K562 (cell line): ENCODE results near the gene YBX2. TPM values are rescaled to one million over a fixed set of nuclear protein-coding genes. Genes with fewer than 3 reads are reported as not detected.
A peak's percentile ranks its signal among the peaks of the same experiment; 100 is the strongest.

Source experiments
- ARID2 ChIP-seq: fragments of 450-650 bp; IDR thresholded peaks from 2 replicates; pipeline ENCODE4 v1.6.1; 2017; ENCODE audit warnings: antibody characterized with exemption, mild to moderate bottlenecking
- ATF2 ChIP-seq: sonication (generic); formaldehyde crosslinking; IDR thresholded peaks from 2 replicates; pipeline ENCODE4 v1.8.1; 2022; ENCODE audit warnings: missing genetic modification reagents
- CBFB ChIP-seq: sonication (generic); formaldehyde crosslinking; IDR thresholded peaks from 2 replicates; pipeline ENCODE4 v1.4.0; 2020; ENCODE audit warnings: mild to moderate bottlenecking, missing genetic modification reagents
- CEBPG ChIP-seq, 3 experiments: fragments of 200-800 bp in 1 of 3; sonication (Bioruptor generic) in 1 of 3; sonication (generic) in 1 of 3; formaldehyde crosslinking in 1 of 3; IDR thresholded peaks in 2 of 3; conservative IDR thresholded peaks in 1 of 3; 2 replicates each; pipeline versions ENCODE4 v1.6.1 to v1.8.0; 2016 to 2022; ENCODE audit warnings: missing compliant biosample characterization in 2 of 3, missing genetic modification characterization in 2 of 3, mild to moderate bottlenecking in 1 of 3, missing genetic modification reagents in 1 of 3
- CREM ChIP-seq: IDR thresholded peaks from 2 replicates; pipeline ENCODE4 v1.6.1; 2014; ENCODE audit warnings: antibody characterized with exemption, low read depth
- CXXC5 ChIP-seq: fragments of 250-450 bp; sonication (Bioruptor Pico); IDR thresholded peaks from 2 replicates; pipeline ENCODE4 v1.8.0; 2022; ENCODE audit warnings: inconsistent platforms, mild to moderate bottlenecking, moderate library complexity
- E2F5 ChIP-seq: sonication (generic); formaldehyde crosslinking; IDR thresholded peaks from 2 replicates; pipeline ENCODE4 v1.8.0; 2022; ENCODE audit warnings: mild to moderate bottlenecking, missing genetic modification reagents
- HMGXB4 ChIP-seq: sonication (generic); formaldehyde crosslinking; IDR thresholded peaks from 2 replicates; pipeline ENCODE4 v1.8.1; 2023; ENCODE audit warnings: mild to moderate bottlenecking, missing genetic modification reagents
- KHSRP ChIP-seq: fragments of 450-650 bp; IDR thresholded peaks from 2 replicates; pipeline ENCODE4 v1.6.1; 2017
- KLF16 ChIP-seq: IDR thresholded peaks from 2 replicates; pipeline ENCODE4 v1.6.1; 2016; ENCODE audit warnings: antibody characterized with exemption
- L3MBTL2 ChIP-seq: fragments of 450-650 bp; IDR thresholded peaks from 2 replicates; pipeline ENCODE4 v1.6.1; 2016; ENCODE audit warnings: mild to moderate bottlenecking, moderate library complexity
- LARP7 ChIP-seq: fragments of 450-650 bp; IDR thresholded peaks from 2 replicates; pipeline ENCODE4 v1.6.1; 2016
- MEF2D ChIP-seq: conservative IDR thresholded peaks from 2 replicates; pipeline ENCODE4 v1.6.1; 2016; ENCODE audit warnings: low read depth, missing genetic modification characterization, missing compliant biosample characterization
- NR2C2 ChIP-seq, 2 experiments: fragments of 200-800 bp in 1 of 2; sonication (Bioruptor generic) in 1 of 2; sonication (generic) in 1 of 2; formaldehyde crosslinking in 1 of 2; IDR thresholded peaks; 2 replicates each; pipeline versions ENCODE4 v1.6.1 to v1.8.0; 2016 to 2022; ENCODE audit warnings: mild to moderate bottlenecking in 1 of 2, missing compliant biosample characterization in 1 of 2, missing genetic modification characterization in 1 of 2, missing genetic modification reagents in 1 of 2
- NR3C1 ChIP-seq: sonication (generic); formaldehyde crosslinking; IDR thresholded peaks from 2 replicates; pipeline ENCODE4 v1.8.1; 2022; ENCODE audit warnings: missing genetic modification reagents
- RCOR1 ChIP-seq, 2 experiments: IDR thresholded peaks; 2 replicates each; pipeline ENCODE4 v1.6.1; 2012; ENCODE audit warnings: low read depth in 2 of 2, low read length in 2 of 2, borderline replicate concordance in 1 of 2, improper control_type of control experiment in 1 of 2
- SMAD4 ChIP-seq: fragments of 250-450 bp; sonication (Bioruptor Pico); conservative IDR thresholded peaks from 2 replicates; pipeline ENCODE4 v1.8.0; 2021; ENCODE audit warnings: inconsistent platforms, mild to moderate bottlenecking, moderate library complexity
- TFAM ChIP-seq: fragments of 250-450 bp; sonication (Bioruptor Pico); conservative IDR thresholded peaks from 2 replicates; pipeline ENCODE4 v1.5.0; 2021; ENCODE audit warnings: mild to moderate bottlenecking, moderate library complexity
- TOE1 ChIP-seq, 2 experiments: fragments of 450-650 bp in 1 of 2; sonication (generic) in 1 of 2; formaldehyde crosslinking in 1 of 2; IDR thresholded peaks; 2 replicates each; pipeline versions ENCODE4 v1.7.1 to v1.8.0; 2016 to 2022; ENCODE audit warnings: borderline replicate concordance in 2 of 2, mild to moderate bottlenecking in 2 of 2, antibody characterized with exemption in 1 of 2, inconsistent platforms in 1 of 2, low read depth in 1 of 2, missing genetic modification reagents in 1 of 2, moderate library complexity in 1 of 2
- ZBTB7A ChIP-seq: IDR thresholded peaks from 2 replicates; pipeline ENCODE4 v1.6.1; 2011; ENCODE audit warnings: low read depth, mild to moderate bottlenecking, low read length, moderate library complexity, borderline replicate concordance; ENCODE audit not compliant: control insufficient read depth
- ZNF280B ChIP-seq: fragments of 250-450 bp; sonication (Bioruptor Pico); IDR thresholded peaks from 2 replicates; pipeline ENCODE4 v1.5.1; 2021; ENCODE audit warnings: mild to moderate bottlenecking
- polyA plus RNA-seq, 8 experiments: library from polyadenylated mRNA; depleted of rRNA in 4 of 8; stranded (reverse) in 5 of 8; unstranded in 3 of 8; fragments of >200 nt; fragmentation: Nextera tagmentation in 2 of 8; fragmentation: Illumina TruSeq in 1 of 8; extraction: Ambion mirVana in 2 of 8; extraction: Trizol in 1 of 8; gene quantifications; 2 replicates each; pipeline versions ENCODE4 v1.2.1 to v1.2.3, GENCODE V29; 2011 to 2014; ENCODE audit warnings: inconsistent platforms in 1 of 8, missing spikeins in 1 of 8
- total RNA-seq, 7 experiments: library from RNA; depleted of rRNA in 6 of 7; stranded (reverse); fragments of >200 nt in 6 of 7; fragmentation: Illumina TruSeq in 2 of 7; extraction: Trizol in 2 of 7; gene quantifications; 2 replicates each; pipeline versions ENCODE4 v1.2.1 to v1.2.3, GENCODE V29; 2011 to 2021; ENCODE audit warnings: low replicate concordance in 1 of 7

The YBX2 gene
- total and polyA plus RNA-seq, 9 of the 15 experiments (the other 6 are each of a cell fraction or from before 2014, with no cell fraction given) = 0.03 to 0.59 (median 0.27) TPM; not detected in 6

GRCh38 chr17:7280519-7281073, 13.8 kb downstream of the YBX2 start (continued):
- TF ChIP-seq ATF2 (CRISPR knock-in tag) = no peak
- no peak for TF ChIP-seq KHSRP
- TF ChIP-seq HMGXB4 (CRISPR knock-in tag) = peak; percentile 93
- peak; percentile 43; the same call in 1 of the 2 replicates for TF ChIP-seq CXXC5 (CRISPR knock-in tag)
- 0 out of 2 replicates have a peak, but pooled peaks have one; percentile 35 for TF ChIP-seq LARP7
- peak in 1 of 2 experiments; percentile 14; a peak in 1 of 4 replicates for TF ChIP-seq RCOR1 (IDR thresholded peaks at IDR 0.05; ENCODE audit: borderline replicate concordance in 1 of 2, low read depth in 2 of 2, low read length in 2 of 2)
- TF ChIP-seq E2F5 = 0 out of 2 replicates have a peak, but pooled peaks have one; percentile 16
- TF ChIP-seq CBFB (CRISPR knock-in tag) = peak; percentile 37; the same call in 1 of the 2 replicates
- no peak for TF ChIP-seq MEF2D (tag)
- TF ChIP-seq ZNF280B = no peak
- 0 out of 2 replicates have a peak, but pooled peaks have one; percentile 17 for TF ChIP-seq KLF16
- TF ChIP-seq ZBTB7A = peak; percentile 57; the same call in 1 of the 2 replicates
- peak; percentile 74 for TF ChIP-seq L3MBTL2
- no peak; the same call in 1 of the 2 replicates for TF ChIP-seq TOE1 (IDR thresholded peaks at IDR 0.05; ENCODE audit: borderline replicate concordance)
- TF ChIP-seq TOE1 (CRISPR knock-in tag; IDR thresholded peaks at IDR 0.05; ENCODE audit: borderline replicate concordance, low read depth) = no peak
- TF ChIP-seq ARID2 = peak; percentile 81
- 0 out of 2 replicates have a peak, but pooled peaks have one; percentile 55 for TF ChIP-seq NR3C1 (CRISPR knock-in tag)
- no peak for TF ChIP-seq TFAM (CRISPR knock-in tag)
- no peak for TF ChIP-seq CEBPG (CRISPR knock-in tag; IDR thresholded peaks at IDR 0.05)
- no peak for TF ChIP-seq CEBPG (tag; conservative IDR thresholded peaks at IDR 0.05 in 1 of 2, IDR thresholded peaks at IDR 0.05 in 1 of 2)
- TF ChIP-seq CREM = peak; percentile 26
- TF ChIP-seq SMAD4 (CRISPR knock-in tag) = peak; percentile 56; the same call in 1 of the 2 replicates
- TF ChIP-seq NR2C2 (CRISPR knock-in tag; IDR thresholded peaks at IDR 0.05) = peak; percentile 28; the same call in 1 of the 2 replicates
- TF ChIP-seq NR2C2 (tag; IDR thresholded peaks at IDR 0.05) = peak; percentile 47; the same call in 1 of the 2 replicates
